Measurements from ENCODE around the gene PCSK7. TPM values are rescaled to one million over a fixed set of nuclear protein-coding genes. Genes with fewer than 3 reads are reported as not detected.
A peak's percentile ranks its signal among the peaks of the same experiment; 100 is the strongest.
"Not testable (repeated sequence)": the region's sequence is repeated elsewhere in the genome, so short reads cannot be mapped to it uniquely, and the experiment has no call there.

PCSK7 gene, protein sequence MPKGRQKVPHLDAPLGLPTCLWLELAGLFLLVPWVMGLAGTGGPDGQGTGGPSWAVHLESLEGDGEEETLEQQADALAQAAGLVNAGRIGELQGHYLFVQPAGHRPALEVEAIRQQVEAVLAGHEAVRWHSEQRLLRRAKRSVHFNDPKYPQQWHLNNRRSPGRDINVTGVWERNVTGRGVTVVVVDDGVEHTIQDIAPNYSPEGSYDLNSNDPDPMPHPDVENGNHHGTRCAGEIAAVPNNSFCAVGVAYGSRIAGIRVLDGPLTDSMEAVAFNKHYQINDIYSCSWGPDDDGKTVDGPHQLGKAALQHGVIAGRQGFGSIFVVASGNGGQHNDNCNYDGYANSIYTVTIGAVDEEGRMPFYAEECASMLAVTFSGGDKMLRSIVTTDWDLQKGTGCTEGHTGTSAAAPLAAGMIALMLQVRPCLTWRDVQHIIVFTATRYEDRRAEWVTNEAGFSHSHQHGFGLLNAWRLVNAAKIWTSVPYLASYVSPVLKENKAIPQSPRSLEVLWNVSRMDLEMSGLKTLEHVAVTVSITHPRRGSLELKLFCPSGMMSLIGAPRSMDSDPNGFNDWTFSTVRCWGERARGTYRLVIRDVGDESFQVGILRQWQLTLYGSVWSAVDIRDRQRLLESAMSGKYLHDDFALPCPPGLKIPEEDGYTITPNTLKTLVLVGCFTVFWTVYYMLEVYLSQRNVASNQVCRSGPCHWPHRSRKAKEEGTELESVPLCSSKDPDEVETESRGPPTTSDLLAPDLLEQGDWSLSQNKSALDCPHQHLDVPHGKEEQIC
- 27.0 and 35.1 TPM in 2 replicates for total RNA-seq

DNA sequence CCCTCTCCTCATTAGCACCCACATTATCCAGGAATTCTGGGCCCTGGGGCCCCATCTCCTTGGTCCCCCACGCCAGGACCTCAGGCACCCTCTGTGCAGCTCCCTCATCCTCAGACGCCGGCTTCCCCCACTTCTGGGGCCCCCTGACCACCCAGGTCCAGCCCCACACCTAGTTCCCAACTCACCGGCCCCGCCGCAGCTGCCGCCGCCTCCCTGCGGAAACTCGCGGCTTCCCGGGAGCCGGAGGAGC, at the start of gene PCSK7:
Gene PCSK7 (minus strand): TSS at position 232 of the 250 bp plus-strand sequence. CDS start 2,229 bp downstream, outside the sequence.
- no peak for DNase-seq (ENCODE audit: low read depth in 2 of 2)

DNA sequence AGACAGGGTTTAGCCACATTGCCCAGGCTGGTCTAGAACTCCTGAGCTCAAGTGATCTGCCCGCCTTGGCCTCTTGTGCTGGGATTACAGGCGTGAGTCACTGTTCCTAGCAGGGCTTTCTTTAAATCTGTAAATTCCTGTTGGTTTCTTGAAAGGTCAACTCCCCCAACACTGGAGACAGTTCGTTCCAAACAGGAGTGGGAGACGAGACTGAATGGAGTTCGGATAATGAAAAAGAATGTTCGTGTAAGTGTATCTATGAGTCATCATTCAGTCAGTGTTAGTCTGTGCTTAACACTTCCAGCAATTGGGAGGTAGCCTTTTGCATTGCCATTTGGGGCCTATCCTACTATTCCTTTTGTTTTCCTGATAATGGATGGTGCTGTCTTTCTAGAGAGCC, 49.3 kb upstream of the PCSK7 start:
- DNase-seq (ENCODE audit: low read depth in 2 of 2): peak; percentile 36 to 95

DNA sequence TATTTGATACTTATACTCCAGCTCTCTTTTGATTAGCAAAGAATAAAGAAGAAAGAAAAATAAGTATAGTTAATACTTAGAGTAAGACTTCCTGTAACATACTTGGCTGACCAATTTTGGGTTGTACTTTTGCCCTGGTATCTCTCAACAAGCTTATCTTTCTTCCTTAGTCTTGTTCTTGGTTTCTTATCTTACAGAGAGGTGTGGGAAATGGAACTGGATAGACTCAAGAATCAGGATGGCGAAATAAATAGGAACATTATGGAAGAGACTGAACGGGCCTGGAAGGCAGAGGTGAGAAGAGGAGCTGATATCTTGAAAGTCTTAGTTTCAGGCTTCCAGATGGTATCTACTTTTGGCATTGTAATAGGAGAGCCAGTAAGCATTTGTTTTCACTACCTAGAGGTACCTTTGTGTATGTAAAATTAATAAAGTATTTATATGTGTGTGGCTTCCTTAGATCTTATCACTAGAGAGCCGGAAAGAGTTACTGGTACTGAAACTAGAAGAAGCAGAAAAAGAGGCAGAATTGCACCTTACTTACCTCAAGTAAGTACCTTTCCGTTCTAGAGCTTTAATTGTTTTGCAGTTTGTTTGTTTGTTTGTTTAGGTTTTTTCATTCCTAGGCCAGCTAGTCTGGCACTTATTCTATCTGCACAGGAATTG, 48.0 kb upstream of the PCSK7 start:
- no peak for DNase-seq (ENCODE audit: low read depth in 2 of 2)

GRCh38 chr11:117278347-117278746, 46.5 kb upstream of the PCSK7 start:
- DNase-seq (ENCODE audit: low read depth in 2 of 2): no peak

DNA sequence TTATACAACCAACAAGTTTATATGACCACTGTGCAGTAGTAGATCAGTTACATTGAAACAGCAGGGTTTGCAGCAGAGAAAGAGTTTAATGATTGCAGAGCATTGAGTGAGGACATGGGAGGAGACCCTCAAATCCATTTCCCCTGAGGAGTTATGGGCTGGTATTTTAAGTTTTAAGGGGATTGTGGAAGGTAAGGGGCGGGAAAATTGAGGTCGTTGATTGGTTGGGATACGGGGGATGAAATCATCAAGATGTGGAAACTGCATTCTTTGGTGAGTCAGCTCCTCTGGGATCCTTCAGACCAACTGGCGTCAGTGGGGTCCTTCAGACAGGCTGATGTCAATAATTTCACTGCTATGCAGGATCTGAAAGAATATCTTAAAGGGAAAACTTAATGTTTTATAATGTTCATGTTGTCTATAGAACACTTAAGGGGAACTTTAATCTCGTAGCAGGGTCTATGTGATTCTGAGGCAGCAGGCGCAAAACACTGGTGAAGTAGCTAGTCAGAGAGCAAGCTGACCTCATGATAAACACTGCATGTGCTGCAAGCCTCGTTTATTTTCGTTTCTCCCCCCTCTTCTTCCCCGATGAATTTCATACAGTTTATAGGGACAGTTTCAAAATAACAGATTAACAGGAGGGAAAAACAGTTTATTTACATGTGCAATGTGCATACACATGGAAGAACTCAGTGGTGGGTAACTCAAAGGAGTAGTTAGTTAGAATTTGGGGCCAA, 41.8 kb upstream of the PCSK7 start:
- peak in 1 of 2 donors; percentile 45 for DNase-seq (ENCODE audit: low read depth in 2 of 2)

- DNase-seq (ENCODE audit: low read depth in 2 of 2): not testable (repeated sequence)
Measured at GRCh38 chr11:117272175-117272574, 40.3 kb upstream of the PCSK7 start.

GRCh38 chr11:117271208-117271607, 39.3 kb upstream of the PCSK7 start:
- no peak for DNase-seq (ENCODE audit: low read depth in 2 of 2)

DNA sequence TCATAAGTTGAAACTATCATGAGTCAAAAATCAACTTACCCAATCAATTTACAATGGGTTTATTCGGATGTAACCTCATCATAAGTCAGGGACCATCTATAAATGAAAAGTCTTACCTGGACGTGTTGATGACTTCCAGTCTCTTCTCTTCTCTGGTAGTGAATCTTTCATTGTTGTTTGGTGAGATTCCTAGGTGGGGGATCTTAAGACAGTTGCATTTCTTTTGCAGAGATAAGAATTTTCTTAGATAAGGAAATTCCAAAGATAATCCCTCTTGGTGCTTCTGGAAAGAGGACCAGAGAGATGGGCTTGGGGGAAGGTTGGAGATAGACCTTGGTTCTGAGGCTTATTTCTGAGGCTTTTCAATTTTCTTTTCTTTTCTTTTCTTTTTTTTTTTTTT, 38.0 kb upstream of the PCSK7 start:
- DNase-seq (ENCODE audit: low read depth in 2 of 2): no peak

DNA sequence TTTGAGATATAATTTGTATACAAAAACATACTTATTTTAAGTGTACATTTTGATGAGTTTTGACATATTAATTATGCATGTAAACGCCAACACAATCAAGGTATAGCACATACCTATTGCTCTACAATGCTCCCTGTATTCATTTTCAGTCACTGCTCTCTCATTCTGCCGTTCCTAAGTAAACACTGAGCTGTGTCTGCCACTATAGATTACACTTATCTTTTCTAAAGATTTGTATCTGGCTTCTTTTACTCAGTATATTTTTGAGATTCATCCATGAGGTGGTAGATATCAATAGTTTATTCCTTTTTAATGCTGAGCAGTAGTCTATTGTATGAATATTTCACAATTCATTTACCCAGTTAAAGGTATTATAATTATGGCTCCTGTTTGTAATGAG, 33.9 kb upstream of the PCSK7 start:
- DNase-seq (ENCODE audit: low read depth in 2 of 2): no peak

GRCh38 chr11:117264624-117265323, 32.9 kb upstream of the PCSK7 start:
- DNase-seq (ENCODE audit: low read depth in 2 of 2): not testable (repeated sequence)

GRCh38 chr11:117259417-117259816, 27.5 kb upstream of the PCSK7 start:
- no peak for DNase-seq (ENCODE audit: low read depth in 2 of 2)

DNA sequence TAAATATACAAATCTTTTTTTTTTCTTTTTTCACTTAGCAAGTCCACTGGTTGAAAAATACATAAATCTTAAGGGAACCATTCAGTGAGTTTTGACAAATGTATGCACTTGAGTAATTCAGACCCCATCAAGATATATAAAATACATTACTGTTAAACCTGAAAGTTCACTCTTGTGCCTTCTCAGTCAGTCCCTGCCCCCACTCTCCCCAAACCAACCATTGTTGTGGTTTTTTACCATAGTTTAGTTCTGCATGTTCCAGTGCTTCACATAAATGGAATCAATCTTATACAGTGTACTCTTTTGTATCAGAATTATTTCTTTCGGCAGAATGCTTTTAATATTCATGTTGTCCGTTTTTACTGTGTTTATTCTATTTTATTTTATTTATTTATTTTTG, 26.7 kb upstream of the PCSK7 start:
- DNase-seq (ENCODE audit: low read depth in 2 of 2): no peak

- no peak for DNase-seq (ENCODE audit: low read depth in 2 of 2)
Measured at GRCh38 chr11:117256573-117256972, 24.7 kb upstream of the PCSK7 start.

GRCh38 chr11:117255966-117256365, 24.1 kb upstream of the PCSK7 start:
- DNase-seq (ENCODE audit: low read depth in 2 of 2): no peak

GRCh38 chr11:117251506-117251905, 19.6 kb upstream of the PCSK7 start:
- DNase-seq (ENCODE audit: low read depth in 2 of 2): no peak

- DNase-seq (ENCODE audit: low read depth in 2 of 2): no peak
Measured at GRCh38 chr11:117249571-117249970, 17.7 kb upstream of the PCSK7 start.

DNA sequence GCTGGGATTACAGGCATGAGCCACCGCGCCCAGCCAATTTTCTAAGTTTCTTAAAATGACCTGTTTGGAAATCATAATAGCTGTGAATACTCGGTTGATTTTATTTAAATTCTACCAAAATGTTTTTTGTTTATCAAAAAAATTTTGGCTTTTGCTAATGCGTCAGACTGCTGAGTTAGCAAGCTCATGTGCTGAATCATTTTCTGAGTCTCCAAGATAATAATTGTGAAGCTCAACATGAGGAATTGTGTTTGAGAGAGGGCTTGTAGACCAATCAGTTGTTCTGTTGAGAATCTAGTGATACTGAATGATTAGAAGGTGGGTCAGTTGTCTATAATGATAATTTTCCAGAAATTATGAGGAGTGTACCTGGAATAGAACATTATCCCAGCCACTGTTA, 16.5 kb upstream of the PCSK7 start:
- DNase-seq (ENCODE audit: low read depth in 2 of 2): no peak

DNA sequence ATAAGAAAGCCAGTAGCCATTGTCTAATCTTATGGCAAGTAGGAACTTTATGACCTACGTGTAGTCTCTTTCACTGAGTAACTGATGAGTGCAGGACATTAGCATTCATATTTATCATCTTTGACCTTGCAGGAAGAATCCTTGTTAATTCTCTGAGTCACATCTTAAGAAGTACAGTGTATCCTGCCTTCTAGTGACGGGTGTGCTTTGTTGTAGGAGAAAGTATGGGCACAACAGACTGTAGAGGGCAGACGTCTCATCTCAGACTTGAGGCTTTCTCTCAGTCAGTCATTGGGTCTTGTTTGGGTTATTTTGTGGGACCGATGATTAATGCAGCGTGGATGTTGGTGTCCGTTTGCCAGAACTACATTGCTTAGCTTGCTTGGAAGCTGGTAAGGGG, 7.4 kb upstream of the PCSK7 start:
- DNase-seq (ENCODE audit: low read depth in 2 of 2): peak in 1 of 2 donors; percentile 95

- no peak for DNase-seq (ENCODE audit: low read depth in 2 of 2)
Measured at GRCh38 chr11:117238221-117238620, 6.3 kb upstream of the PCSK7 start.

- DNase-seq (ENCODE audit: low read depth in 2 of 2): peak in 1 of 2 donors; percentile 20
Measured at GRCh38 chr11:117232911-117233409, 1.1 kb upstream of the PCSK7 start.
